HepG2 (cell line): ENCODE results near the gene TNNI2. TPM values are rescaled to one million over a fixed set of nuclear protein-coding genes. Genes with fewer than 3 reads are reported as not detected.

ENCODE experiments used
- ARHGAP35 ChIP-seq: sonication (generic); formaldehyde crosslinking; IDR thresholded peaks from 2 replicates; pipeline ENCODE4 v1.9.0; 2022; ENCODE audit warnings: mild to moderate bottlenecking, inconsistent platforms, moderate library complexity, missing genetic modification reagents, borderline replicate concordance
- CEBPB ChIP-seq: IDR thresholded peaks from 2 replicates; pipeline ENCODE4 v1.6.1; 2011; ENCODE audit warnings: low read depth, low read length, improper control_type of control experiment, borderline replicate concordance
- ERF ChIP-seq: IDR thresholded peaks from 2 replicates; pipeline ENCODE4 v1.6.1; 2018; ENCODE audit warnings: missing biosample characterization, missing genetic modification reagents
- HMGA1 ChIP-seq: sonication (generic); formaldehyde crosslinking; conservative IDR thresholded peaks from 2 replicates; pipeline ENCODE4 v1.4.0; 2020; ENCODE audit warnings: missing genetic modification reagents
- HOXA7 ChIP-seq: sonication (generic); formaldehyde crosslinking; IDR thresholded peaks from 2 replicates; pipeline ENCODE4 v1.8.1; 2022; ENCODE audit warnings: mild to moderate bottlenecking, missing genetic modification reagents, moderate library complexity
- KDM3A ChIP-seq: IDR thresholded peaks from 2 replicates; pipeline ENCODE4 v1.6.1; 2018; ENCODE audit warnings: low read depth, missing compliant biosample characterization
- MEIS2 ChIP-seq: sonication (generic); formaldehyde crosslinking; IDR thresholded peaks from 2 replicates; pipeline ENCODE4 v1.9.0; 2021; ENCODE audit warnings: mild to moderate bottlenecking, missing genetic modification reagents
- MIXL1 ChIP-seq: IDR thresholded peaks from 2 replicates; pipeline ENCODE4 v1.6.1; 2016
- PHF5A ChIP-seq: IDR thresholded peaks from one replicate; pipeline ENCODE4 v1.6.1; 2018; ENCODE audit warnings: low read depth, missing genetic modification reagents; ENCODE audit not compliant: unreplicated experiment
- RAD21 ChIP-seq: fragments of 450-650 bp; formaldehyde crosslinking; IDR thresholded peaks from 2 replicates; pipeline ENCODE4 v1.5.0; 2020; ENCODE audit warnings: mild to moderate bottlenecking
- RBAK ChIP-seq: sonication (generic); formaldehyde crosslinking; IDR thresholded peaks from 2 replicates; pipeline ENCODE4 v1.5.1; 2020; ENCODE audit warnings: mild to moderate bottlenecking, missing genetic modification reagents
- SAFB2 ChIP-seq: sonication (generic); formaldehyde crosslinking; IDR thresholded peaks from 2 replicates; pipeline ENCODE4 v1.5.1; 2020; ENCODE audit warnings: missing genetic modification reagents, low read depth, mild to moderate bottlenecking, borderline replicate concordance
- SALL2 ChIP-seq: sonication (generic); formaldehyde crosslinking; IDR thresholded peaks from 2 replicates; pipeline ENCODE4 v1.8.1; 2023; ENCODE audit warnings: mild to moderate bottlenecking, missing genetic modification reagents, inconsistent platforms
- SP2 ChIP-seq: sonication (generic); formaldehyde crosslinking; IDR thresholded peaks from 2 replicates; pipeline ENCODE4 v1.5.1; 2020; ENCODE audit warnings: mild to moderate bottlenecking, missing genetic modification reagents
- TOE1 ChIP-seq: sonication (generic); formaldehyde crosslinking; IDR thresholded peaks from 2 replicates; pipeline ENCODE4 v1.4.0; 2020; ENCODE audit warnings: mild to moderate bottlenecking, missing genetic modification reagents
- ZNF34 ChIP-seq: sonication (generic); formaldehyde crosslinking; IDR thresholded peaks from 2 replicates; pipeline ENCODE4 v1.4.0; 2020; ENCODE audit warnings: mild to moderate bottlenecking, missing genetic modification reagents, borderline replicate concordance
- polyA plus RNA-seq, 8 experiments: library from polyadenylated mRNA; depleted of rRNA in 3 of 8; stranded (reverse) in 7 of 8; unstranded in 1 of 8; fragments of >200 nt; fragmentation: Illumina TruSeq in 4 of 8; extraction: Trizol in 4 of 8; gene quantifications; 2 replicates each; pipeline versions ENCODE4 v1.2.1 to v1.2.3, GENCODE V29; 2011 to 2016; ENCODE audit warnings: low read depth in 4 of 8, missing spikeins in 1 of 8, mixed read lengths in 1 of 8; ENCODE audit not compliant: insufficient read depth in 1 of 8
- total RNA-seq, 5 experiments: library from RNA; depleted of rRNA; stranded (reverse); fragments of >200 nt; fragmentation: Illumina TruSeq; extraction: Trizol; gene quantifications; 2 replicates each; pipeline ENCODE4 v1.2.3, GENCODE V29; 2016; ENCODE audit warnings: low read depth in 1 of 5
- TF ChIP-seq, protein P1 (sequence below): sonication (generic); formaldehyde crosslinking; IDR thresholded peaks from 2 replicates; pipeline ENCODE4 v1.5.0; 2020; ENCODE audit warnings: missing genetic modification reagents
- TF ChIP-seq, protein P2 (sequence below): sonication (generic); formaldehyde crosslinking; IDR thresholded peaks from 2 replicates; pipeline ENCODE4 v1.4.0; 2020; ENCODE audit warnings: mild to moderate bottlenecking, low read depth, missing genetic modification reagents
- TF ChIP-seq, protein P3 (sequence below): sonication (generic); formaldehyde crosslinking; IDR thresholded peaks from 2 replicates; pipeline ENCODE4 v1.4.0; 2020; ENCODE audit warnings: missing genetic modification reagents
- TF ChIP-seq, protein P4 (sequence below): sonication (generic); formaldehyde crosslinking; IDR thresholded peaks from 2 replicates; pipeline ENCODE4 v1.4.0; 2020; ENCODE audit warnings: missing genetic modification reagents
- TF ChIP-seq, protein P5 (sequence below): IDR thresholded peaks from 2 replicates; pipeline ENCODE4 v1.6.1; 2016; ENCODE audit warnings: low read depth, missing genetic modification reagents, missing compliant biosample characterization

TNNI2 gene
- total and polyA plus RNA-seq, 2 of the 13 experiments (the other 11 are each of a cell fraction or from before 2014, with no cell fraction given): 7.2 to 12.0 TPM

DNA sequence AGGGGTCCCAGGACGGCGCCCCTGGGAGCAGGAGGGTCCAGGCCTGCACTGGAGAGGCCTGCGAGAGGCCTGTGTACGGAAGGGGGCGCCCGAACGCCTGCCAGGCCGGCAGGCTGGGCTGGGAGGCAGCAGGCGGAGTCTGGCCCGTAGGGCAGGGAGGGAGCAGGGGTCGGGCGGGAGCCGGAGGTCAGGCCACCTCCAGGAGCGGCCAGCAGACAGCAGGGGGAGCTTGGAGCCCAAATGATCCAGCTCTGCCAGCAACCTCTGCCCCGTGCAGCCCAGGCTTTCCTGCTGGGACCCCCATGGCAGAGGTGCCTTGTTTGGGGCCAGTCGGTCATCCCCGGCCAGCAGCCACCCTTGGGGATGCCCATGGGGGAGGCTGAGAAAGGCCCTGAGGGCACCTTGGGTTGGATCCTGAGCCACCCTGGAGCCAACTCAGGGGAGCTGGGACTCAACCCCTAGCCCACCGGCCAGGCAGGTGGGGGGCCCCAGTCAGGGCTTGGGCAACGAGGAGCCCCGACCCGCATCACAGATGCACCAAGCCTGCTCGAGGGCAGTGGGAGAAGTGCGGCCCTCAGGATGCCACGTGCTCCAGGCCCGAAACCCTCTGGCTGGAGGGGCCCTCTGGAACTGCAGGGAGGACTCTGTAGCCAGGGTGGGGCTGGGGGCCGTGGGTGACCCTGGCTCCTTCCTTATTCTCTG, 13.6 kb upstream of the TNNI2 start (continued):
- TF ChIP-seq RAD21 (peak; percentile 96), ARHGAP35 (CRISPR knock-in tag) (no peak), SAFB2 (CRISPR knock-in tag) (no peak), MIXL1 (CRISPR knock-in tag) (0 out of 2 replicates have a peak, but pooled peaks have one; percentile 48), MEIS2 (CRISPR knock-in tag) (peak; percentile 79), KDM3A (CRISPR knock-in tag) (peak; percentile 91; the same call in 1 of the 2 replicates), PHF5A (CRISPR knock-in tag) (no peak), HMGA1 (CRISPR knock-in tag) (no peak), HOXA7 (no peak), CEBPB (no peak), SP2 (no peak), TOE1 (CRISPR knock-in tag) (no peak), SALL2 (CRISPR knock-in tag) (peak; percentile 59; the same call in 1 of the 2 replicates), RBAK (CRISPR knock-in tag) (no peak), ZNF34 (CRISPR knock-in tag) (no peak), ERF (peak; percentile 78; the same call in 1 of the 2 replicates)
- TF ChIP-seq, protein P1, sequence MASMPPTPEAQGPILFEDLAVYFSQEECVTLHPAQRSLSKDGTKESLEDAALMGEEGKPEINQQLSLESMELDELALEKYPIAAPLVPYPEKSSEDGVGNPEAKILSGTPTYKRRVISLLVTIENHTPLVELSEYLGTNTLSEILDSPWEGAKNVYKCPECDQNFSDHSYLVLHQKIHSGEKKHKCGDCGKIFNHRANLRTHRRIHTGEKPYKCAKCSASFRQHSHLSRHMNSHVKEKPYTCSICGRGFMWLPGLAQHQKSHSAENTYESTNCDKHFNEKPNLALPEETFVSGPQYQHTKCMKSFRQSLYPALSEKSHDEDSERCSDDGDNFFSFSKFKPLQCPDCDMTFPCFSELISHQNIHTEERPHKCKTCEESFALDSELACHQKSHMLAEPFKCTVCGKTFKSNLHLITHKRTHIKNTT (CRISPR knock-in tag): no peak
- TF ChIP-seq, protein P2, sequence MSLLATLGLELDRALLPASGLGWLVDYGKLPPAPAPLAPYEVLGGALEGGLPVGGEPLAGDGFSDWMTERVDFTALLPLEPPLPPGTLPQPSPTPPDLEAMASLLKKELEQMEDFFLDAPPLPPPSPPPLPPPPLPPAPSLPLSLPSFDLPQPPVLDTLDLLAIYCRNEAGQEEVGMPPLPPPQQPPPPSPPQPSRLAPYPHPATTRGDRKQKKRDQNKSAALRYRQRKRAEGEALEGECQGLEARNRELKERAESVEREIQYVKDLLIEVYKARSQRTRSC (CRISPR knock-in tag): no peak
- TF ChIP-seq, protein P3, sequence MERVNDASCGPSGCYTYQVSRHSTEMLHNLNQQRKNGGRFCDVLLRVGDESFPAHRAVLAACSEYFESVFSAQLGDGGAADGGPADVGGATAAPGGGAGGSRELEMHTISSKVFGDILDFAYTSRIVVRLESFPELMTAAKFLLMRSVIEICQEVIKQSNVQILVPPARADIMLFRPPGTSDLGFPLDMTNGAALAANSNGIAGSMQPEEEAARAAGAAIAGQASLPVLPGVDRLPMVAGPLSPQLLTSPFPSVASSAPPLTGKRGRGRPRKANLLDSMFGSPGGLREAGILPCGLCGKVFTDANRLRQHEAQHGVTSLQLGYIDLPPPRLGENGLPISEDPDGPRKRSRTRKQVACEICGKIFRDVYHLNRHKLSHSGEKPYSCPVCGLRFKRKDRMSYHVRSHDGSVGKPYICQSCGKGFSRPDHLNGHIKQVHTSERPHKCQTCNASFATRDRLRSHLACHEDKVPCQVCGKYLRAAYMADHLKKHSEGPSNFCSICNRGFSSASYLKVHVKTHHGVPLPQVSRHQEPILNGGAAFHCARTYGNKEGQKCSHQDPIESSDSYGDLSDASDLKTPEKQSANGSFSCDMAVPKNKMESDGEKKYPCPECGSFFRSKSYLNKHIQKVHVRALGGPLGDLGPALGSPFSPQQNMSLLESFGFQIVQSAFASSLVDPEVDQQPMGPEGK (CRISPR knock-in tag): peak; percentile 63; the same call in 1 of the 2 replicates
- TF ChIP-seq, protein P4, sequence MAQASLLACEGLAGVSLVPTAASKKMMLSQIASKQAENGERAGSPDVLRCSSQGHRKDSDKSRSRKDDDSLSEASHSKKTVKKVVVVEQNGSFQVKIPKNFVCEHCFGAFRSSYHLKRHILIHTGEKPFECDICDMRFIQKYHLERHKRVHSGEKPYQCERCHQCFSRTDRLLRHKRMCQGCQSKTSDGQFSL (CRISPR knock-in tag): 0 out of 2 replicates have a peak, but pooled peaks have one; percentile 54
- TF ChIP-seq, protein P5, sequence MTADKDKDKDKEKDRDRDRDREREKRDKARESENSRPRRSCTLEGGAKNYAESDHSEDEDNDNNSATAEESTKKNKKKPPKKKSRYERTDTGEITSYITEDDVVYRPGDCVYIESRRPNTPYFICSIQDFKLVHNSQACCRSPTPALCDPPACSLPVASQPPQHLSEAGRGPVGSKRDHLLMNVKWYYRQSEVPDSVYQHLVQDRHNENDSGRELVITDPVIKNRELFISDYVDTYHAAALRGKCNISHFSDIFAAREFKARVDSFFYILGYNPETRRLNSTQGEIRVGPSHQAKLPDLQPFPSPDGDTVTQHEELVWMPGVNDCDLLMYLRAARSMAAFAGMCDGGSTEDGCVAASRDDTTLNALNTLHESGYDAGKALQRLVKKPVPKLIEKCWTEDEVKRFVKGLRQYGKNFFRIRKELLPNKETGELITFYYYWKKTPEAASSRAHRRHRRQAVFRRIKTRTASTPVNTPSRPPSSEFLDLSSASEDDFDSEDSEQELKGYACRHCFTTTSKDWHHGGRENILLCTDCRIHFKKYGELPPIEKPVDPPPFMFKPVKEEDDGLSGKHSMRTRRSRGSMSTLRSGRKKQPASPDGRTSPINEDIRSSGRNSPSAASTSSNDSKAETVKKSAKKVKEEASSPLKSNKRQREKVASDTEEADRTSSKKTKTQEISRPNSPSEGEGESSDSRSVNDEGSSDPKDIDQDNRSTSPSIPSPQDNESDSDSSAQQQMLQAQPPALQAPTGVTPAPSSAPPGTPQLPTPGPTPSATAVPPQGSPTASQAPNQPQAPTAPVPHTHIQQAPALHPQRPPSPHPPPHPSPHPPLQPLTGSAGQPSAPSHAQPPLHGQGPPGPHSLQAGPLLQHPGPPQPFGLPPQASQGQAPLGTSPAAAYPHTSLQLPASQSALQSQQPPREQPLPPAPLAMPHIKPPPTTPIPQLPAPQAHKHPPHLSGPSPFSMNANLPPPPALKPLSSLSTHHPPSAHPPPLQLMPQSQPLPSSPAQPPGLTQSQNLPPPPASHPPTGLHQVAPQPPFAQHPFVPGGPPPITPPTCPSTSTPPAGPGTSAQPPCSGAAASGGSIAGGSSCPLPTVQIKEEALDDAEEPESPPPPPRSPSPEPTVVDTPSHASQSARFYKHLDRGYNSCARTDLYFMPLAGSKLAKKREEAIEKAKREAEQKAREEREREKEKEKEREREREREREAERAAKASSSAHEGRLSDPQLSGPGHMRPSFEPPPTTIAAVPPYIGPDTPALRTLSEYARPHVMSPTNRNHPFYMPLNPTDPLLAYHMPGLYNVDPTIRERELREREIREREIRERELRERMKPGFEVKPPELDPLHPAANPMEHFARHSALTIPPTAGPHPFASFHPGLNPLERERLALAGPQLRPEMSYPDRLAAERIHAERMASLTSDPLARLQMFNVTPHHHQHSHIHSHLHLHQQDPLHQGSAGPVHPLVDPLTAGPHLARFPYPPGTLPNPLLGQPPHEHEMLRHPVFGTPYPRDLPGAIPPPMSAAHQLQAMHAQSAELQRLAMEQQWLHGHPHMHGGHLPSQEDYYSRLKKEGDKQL (CRISPR knock-in tag): no peak
